Nephron (organoid): ENCODE measurements around the gene NSMCE4A.
"Not testable (repeated sequence)": the region's sequence is repeated elsewhere in the genome, so short reads cannot be mapped to it uniquely, and the experiment has no call there.

Experiments used
- H3K27ac Mint-ChIP-seq, 3 experiments: 2 replicates each; pipeline ENCODE4 v1.8.0; 2020; ENCODE audit warnings: mixed read lengths in 3 of 3, mild to moderate bottlenecking in 2 of 3, moderate library complexity in 1 of 3
- H3K27me3 Mint-ChIP-seq: 2 replicates; pipeline ENCODE4 v1.8.0; 2021; ENCODE audit warnings: low read depth, mild to moderate bottlenecking, moderate library complexity, mixed read lengths
- H3K36me3 Mint-ChIP-seq: 2 replicates; pipeline ENCODE4 v1.8.0; 2020; ENCODE audit warnings: low read depth, mixed read lengths
- H3K4me1 Mint-ChIP-seq: 2 replicates; pipeline ENCODE4 v1.8.0; 2020; ENCODE audit warnings: mixed read lengths
- H3K4me3 Mint-ChIP-seq, 3 experiments: 2 replicates each; pipeline ENCODE4 v1.8.0; 2020; ENCODE audit warnings: mild to moderate bottlenecking in 3 of 3, mixed read lengths in 3 of 3, moderate library complexity in 2 of 3
- H3K9me3 Mint-ChIP-seq: 2 replicates; pipeline ENCODE4 v1.8.0; 2020; ENCODE audit warnings: mixed read lengths
- TF ChIP-seq, protein P1 (sequence below), 3 experiments: fragments of 200-600 bp; sonication (generic); IDR thresholded peaks; one replicate each; pipeline ENCODE4 v1.5.0; 2021; ENCODE audit warnings: antibody characterized with exemption in 3 of 3; ENCODE audit not compliant: unreplicated experiment in 3 of 3

The NSMCE4A gene

DNA sequence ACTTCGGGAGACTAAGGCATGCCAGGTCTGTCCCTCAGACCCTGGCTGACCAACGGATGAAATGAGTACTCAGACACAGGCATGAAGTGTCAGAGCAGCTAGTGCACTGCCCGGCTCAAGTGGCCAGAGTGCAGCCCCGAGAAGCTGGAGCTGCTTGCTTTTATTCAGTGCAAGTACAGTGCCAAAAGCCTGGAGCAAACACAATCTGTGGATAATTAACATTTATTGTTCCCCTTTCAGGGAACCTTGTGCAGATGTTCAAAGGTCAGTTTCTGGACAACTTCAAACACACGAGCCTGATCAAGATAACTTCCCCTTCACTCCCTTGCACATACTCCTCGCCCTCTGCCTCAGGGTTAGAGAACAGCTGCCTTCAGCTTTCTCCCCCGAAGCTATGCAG is 39.3 kb downstream of the NSMCE4A start:
- no peak overlapping the region for H3K27ac Mint-ChIP-seq
- peaks cover 38% of the 10 kb centered on the region for H3K36me3 Mint-ChIP-seq
- H3K9me3 Mint-ChIP-seq = peaks cover 4% of the 10 kb centered on the region
- no peaks in the 10 kb centered on the region for H3K27me3 Mint-ChIP-seq
- H3K4me3 Mint-ChIP-seq = no peak overlapping the region
- peaks cover 3% of the 10 kb centered on the region for H3K4me1 Mint-ChIP-seq
- TF ChIP-seq, protein P1, sequence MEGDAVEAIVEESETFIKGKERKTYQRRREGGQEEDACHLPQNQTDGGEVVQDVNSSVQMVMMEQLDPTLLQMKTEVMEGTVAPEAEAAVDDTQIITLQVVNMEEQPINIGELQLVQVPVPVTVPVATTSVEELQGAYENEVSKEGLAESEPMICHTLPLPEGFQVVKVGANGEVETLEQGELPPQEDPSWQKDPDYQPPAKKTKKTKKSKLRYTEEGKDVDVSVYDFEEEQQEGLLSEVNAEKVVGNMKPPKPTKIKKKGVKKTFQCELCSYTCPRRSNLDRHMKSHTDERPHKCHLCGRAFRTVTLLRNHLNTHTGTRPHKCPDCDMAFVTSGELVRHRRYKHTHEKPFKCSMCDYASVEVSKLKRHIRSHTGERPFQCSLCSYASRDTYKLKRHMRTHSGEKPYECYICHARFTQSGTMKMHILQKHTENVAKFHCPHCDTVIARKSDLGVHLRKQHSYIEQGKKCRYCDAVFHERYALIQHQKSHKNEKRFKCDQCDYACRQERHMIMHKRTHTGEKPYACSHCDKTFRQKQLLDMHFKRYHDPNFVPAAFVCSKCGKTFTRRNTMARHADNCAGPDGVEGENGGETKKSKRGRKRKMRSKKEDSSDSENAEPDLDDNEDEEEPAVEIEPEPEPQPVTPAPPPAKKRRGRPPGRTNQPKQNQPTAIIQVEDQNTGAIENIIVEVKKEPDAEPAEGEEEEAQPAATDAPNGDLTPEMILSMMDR (IDR thresholded peaks at IDR 0.05; ENCODE audit: unreplicated experiment in 3 of 3) = no peak

DNA sequence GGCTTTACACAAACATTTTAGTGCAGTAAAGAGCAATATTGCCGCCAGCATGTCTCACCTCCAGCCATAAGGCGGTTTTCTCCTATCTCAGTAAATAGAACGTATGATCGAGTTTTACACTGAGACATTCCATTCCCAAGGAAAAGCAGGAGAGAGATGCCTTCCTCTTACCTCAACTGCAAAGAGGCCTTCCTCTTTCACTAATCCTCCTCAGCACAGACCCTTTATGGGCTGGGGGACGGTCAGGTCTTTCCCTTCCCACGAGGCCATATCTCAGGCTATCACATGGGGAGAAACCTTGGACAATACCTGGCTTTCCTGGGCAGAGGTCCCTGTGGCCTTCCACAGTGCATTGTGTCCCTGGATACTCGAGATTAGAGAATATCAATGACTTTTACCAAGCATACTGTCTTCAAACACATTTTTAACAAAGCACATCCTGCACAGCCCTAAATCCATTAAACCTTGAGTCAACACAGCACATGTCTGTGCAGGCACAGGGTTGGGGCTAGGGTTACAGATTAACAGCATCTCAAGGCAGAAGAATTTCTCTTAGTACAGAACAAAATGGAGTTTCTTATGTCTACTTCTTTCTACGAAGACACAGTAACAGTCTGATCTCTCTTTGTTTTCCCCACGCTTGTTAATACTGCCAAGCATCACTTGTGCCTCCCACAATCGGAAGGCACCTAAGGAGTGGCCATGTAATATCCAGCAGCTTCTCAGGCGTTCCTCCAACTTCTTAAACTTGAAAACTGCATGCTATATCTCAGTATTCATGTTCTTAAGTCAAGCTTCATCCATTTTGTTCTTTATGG is 44.5 kb downstream of the NSMCE4A start:
- H3K36me3 Mint-ChIP-seq = peaks cover 25% of the 10 kb centered on the region
- H3K9me3 Mint-ChIP-seq, H3K27me3 Mint-ChIP-seq: not testable (repeated sequence)
- peak overlapping the region; percentile 78 to 95 (median 86) for H3K4me3 Mint-ChIP-seq
- peak overlapping the region; percentile 94 to 100 (median 97) for H3K27ac Mint-ChIP-seq
- H3K4me1 Mint-ChIP-seq = peaks cover 29% of the 10 kb centered on the region

DNA sequence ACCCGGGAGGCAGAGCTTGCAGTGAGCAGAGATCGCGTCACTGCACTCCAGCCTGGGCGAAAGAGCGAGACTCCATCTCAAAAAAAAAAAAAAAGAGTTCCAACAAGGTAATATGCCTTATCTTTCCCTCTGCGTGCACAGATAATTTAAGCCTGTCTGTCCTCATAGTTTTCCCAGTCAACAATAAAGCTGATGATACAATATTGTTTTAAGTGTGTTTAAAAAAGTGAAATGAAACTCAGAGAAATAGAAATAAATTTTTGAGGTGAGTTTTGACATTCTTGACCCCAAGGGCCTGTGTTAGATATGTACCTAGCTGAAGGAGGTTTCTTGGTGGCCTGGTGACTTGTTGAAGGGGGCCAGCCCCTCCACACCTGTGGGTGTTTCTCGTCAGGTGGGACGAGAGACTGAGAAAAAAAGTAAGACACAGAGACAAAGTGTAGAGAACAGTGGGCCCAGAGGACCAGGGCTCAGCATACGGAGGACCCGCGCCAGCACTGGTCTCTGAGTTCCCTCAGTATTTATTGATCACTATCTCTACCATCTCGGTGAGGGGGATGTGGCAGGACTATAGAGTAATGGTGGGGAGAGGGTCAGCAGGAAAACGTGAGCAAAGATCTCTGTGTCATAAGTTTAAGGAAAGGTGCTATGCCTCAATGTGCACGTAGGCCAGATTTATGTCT is 45.3 kb downstream of the NSMCE4A start:
- Mint-ChIP-seq H3K4me1 (peaks cover 36% of the 10 kb centered on the region), H3K4me3 (peak overlapping the region; percentile 78 to 95 (median 86)), H3K36me3 (peaks cover 24% of the 10 kb centered on the region), H3K27ac (peak overlapping the region; percentile 94 to 100 (median 97))
- not testable (repeated sequence) for H3K27me3 Mint-ChIP-seq, H3K9me3 Mint-ChIP-seq

DNA sequence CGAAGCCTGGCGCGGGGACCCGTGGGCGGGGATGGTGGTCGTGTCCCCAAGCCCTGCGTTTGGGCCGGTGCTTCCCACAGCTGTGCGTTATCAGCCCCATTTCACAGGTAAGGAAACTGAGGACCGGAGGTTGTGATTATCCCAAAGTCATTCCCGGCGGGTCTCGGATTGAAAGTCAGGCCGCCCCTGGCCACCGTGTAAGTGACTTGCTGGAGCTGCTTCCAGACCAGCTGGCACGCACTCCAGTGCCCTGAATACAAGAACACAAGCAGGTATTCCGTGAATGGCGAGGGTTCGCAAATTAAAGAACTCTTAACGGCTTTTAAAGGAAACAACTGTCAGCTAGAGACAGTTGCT is 46.5 kb downstream of the NSMCE4A start:
- Mint-ChIP-seq H3K9me3 (no peaks in the 10 kb centered on the region), H3K4me3 (peak overlapping the region; percentile 93 to 95 (median 94)), H3K27ac (peak overlapping the region; percentile 81 to 100 (median 99)), H3K27me3 (no peaks in the 10 kb centered on the region), H3K36me3 (peaks cover 13% of the 10 kb centered on the region), H3K4me1 (peaks cover 36% of the 10 kb centered on the region)
- TF ChIP-seq, protein P1 (IDR thresholded peaks at IDR 0.05; ENCODE audit: unreplicated experiment in 3 of 3) = no peak

DNA sequence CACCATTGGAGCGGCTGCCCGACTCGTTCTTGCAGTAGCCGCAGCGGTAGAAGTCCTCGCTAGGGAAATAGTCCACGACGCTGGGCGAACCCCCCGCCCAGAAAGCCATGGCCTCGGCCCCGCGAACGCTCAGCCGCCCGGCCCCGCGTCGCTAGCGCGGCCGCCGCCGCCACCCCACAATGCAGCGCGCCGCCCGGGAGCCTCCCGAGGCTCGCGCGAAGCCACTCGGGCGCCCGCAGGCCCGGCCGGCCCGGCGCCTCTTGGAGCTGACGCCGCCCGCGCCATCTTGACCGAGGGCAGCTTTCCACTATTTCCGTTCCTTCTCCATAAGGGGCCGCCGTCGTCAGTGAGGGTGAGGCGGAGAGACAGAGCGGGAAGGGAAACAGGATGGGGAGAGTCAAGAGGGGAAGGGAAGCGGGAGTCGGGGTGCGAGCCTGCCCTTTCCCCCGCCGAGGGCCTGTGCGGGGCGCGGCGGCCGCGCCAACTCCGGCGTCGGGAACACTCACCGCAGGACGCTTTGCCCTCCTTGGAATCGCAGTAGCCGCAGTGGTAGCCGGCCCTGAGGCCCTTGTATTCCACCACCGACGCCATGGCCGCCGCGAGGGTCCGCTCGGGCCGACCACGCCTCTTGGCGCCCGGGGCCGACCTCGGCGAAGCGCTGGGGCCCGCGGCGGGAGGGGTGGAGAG is 47.0 kb downstream of the NSMCE4A start, which contains the start of gene ATE1:
ATE1 (minus strand) TSS at position 191 of the 687 bp plus-strand sequence; CDS start at position 109, 82 bp downstream.
- H3K4me1 Mint-ChIP-seq = peaks cover 36% of the 10 kb centered on the region
- peak within 1 kb of the TSS; percentile 93 to 95 (median 94) for H3K4me3 Mint-ChIP-seq
- H3K27me3 Mint-ChIP-seq = no peaks in the 10 kb centered on the region
- H3K36me3 Mint-ChIP-seq = peaks cover 11% of the 10 kb centered on the region
- H3K27ac Mint-ChIP-seq = peak within 1 kb of the TSS; percentile 81 to 100 (median 99)
- no peaks in the 10 kb centered on the region for H3K9me3 Mint-ChIP-seq
- TF ChIP-seq, protein P1 (IDR thresholded peaks at IDR 0.05; ENCODE audit: unreplicated experiment in 3 of 3) = no peak

DNA sequence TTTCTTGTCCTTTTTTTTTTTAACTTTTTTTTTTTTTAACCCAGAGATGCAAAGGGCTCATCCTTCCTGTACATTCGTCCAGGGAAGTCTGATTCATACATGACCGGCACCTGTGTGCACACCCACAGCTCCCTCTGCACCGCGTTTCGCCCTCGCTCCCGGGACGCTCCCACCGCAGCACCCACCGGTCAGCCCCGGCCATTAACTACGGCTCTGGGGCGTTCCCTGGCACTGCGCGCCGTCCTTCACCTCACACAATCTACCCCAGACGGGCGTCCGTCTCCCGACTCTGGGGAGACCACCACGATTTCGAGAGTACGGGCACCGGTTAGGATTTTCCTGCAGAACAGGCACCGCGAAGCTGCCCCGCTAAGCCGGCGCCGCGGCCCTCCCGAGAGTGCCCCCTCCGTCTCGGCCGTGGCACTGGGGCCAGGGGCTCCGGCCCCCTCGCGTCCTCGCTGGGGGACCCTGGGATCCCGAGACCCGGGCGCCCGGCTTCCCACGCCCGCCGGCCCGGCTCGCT is 47.6 kb downstream of the NSMCE4A start:
- peaks cover 12% of the 10 kb centered on the region for H3K36me3 Mint-ChIP-seq
- peak overlapping the region; percentile 81 to 100 (median 95) for H3K27ac Mint-ChIP-seq
- H3K4me3 Mint-ChIP-seq = peak overlapping the region; percentile 93 to 95 (median 94)
- no peaks in the 10 kb centered on the region for H3K27me3 Mint-ChIP-seq
- peaks cover 36% of the 10 kb centered on the region for H3K4me1 Mint-ChIP-seq
- H3K9me3 Mint-ChIP-seq = no peaks in the 10 kb centered on the region
- TF ChIP-seq, protein P1 (IDR thresholded peaks at IDR 0.05; ENCODE audit: unreplicated experiment in 3 of 3) = no peak
